T-helper 1 cell (primary cell): ENCODE results near the gene RAI1.
A peak's percentile ranks its signal among the peaks of the same experiment; 100 is the strongest.
"Not testable (repeated sequence)": the region's sequence is repeated elsewhere in the genome, so short reads cannot be mapped to it uniquely, and the experiment has no call there.

Experiments used
- DNase-seq, 5 donors: peaks; one replicate each; pipeline ENCODE4 v3.0.0-alpha.2; 2012 to 2020

The RAI1 gene

DNA sequence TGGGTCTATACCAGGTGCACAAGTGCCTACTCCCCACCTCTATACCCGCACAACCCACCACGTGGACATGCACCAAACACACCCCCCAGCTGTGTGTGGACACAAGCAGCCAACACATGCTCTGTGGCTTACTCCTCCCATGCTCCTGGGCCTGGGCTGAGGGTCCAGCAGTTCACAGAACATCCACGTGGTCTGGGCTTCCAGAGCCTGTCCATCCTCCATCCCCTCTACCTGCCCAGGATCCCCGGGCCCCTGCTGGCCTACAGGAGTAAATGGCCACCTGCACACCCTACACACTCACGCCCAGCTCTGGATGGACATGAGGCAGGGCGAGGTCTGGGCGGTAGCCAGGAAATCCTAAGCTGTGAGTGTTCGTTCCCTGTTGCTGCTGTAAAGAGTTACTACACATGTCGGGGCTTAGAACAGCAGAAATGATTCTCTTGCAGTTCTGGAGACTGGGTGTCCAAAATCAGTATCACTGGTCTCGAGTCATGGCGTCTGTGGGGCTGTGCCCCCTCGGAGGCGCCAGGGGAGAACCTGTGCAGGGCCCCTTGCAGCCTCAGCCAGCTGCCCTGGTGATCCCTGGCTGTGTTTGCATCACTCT lies 15.0 kb upstream of the RAI1 start:
- DNase-seq, result no peak

DNA sequence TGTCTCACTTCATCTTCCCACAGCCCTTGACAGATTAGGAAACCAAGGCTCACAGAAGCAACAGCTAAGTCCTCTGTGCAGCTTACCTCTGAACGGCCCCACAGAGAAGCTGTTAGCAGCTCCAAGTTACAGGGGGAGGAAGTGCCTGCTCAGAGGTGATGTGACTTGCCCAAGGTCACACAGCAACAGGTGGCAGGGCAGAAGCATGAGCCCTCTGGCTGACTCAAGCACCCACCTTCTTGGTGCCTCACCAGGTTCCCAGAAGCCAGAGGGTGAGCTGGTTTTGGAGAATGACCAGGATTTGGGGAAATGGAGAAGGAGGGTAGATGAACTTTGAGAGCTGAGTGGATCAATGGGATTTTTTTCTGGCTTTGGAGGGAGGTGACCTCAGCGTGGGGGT lies 14.0 kb upstream of the RAI1 start:
- DNase-seq, result no peak

DNA sequence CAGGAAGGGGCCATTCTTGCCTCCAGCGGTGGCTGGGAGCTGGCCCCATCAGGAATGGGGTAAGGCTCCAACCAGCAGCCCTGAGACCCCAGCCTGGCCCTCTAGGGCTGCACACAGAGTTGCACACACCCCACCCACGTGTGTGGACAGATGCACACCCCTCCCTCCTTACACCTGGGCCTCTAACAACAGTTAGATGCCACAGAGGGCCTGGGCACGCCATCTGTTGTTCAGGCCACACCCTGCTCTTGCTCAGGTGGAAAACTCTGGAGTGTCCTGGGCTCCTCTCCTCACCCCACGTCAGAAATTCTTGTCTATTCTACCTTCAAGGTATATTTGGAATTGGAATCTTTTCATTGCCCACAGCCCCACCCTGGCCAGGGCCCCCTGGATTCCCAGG lies 13.3 kb upstream of the RAI1 start:
- DNase-seq, result no peak

DNA sequence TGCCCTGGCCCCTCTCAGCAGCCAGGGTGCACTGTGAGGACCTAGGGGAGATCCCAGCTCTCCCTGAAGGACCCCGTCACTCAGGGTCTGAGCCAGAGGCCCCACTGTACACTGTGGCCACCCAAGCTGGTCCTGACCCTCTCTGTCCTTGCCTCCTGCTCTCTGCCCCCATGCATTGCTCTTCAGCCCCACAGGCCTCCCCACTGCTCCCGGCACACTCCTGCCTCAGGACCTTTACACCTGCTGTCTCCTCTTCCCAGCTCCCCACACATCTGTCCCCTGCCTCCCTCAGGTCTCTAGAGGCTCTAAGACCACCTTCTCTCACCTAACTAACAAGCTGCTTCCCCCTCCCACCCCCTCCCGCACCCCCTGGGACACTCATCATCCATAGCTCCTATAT lies 12.9 kb upstream of the RAI1 start:
- no peak for DNase-seq

DNA sequence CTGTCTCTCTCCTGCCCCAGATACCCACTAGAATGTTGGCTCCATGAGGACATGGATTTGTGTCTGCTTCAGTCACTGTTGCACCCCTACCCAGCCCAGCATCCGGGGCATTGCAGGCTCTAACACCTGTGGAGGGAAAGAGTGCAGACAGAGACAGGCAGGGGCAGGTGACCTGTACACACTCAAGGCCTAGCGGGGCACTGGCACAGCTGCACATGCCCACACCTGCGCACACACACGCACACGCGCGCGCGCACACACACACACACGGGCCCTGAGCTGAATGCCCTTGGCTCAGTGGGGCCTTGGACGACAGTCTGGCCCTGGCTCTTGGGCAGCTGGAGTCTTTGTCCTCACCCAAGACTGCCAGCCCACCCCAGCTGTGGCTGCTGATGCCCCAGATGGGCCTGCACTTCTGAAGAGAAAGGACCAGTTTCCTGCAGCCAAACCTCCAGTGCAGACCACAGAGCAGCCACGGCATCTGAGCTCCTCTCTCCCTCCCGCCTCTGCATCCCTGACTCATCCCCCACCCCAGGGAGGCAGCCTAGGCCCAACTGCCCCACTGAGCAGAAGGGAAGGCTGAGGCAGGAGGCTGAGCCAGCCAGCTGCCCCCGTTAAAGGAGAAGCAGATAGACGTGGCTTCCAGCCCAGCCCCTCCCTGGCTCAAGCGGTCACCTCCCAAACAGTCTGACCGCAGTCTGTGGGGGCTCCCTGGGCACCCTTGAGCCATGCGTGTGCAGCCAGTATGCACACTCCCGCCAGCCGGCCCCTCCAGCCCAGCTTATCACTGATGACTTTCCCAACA lies 12.3 kb upstream of the RAI1 start:
- no peak for DNase-seq

DNA sequence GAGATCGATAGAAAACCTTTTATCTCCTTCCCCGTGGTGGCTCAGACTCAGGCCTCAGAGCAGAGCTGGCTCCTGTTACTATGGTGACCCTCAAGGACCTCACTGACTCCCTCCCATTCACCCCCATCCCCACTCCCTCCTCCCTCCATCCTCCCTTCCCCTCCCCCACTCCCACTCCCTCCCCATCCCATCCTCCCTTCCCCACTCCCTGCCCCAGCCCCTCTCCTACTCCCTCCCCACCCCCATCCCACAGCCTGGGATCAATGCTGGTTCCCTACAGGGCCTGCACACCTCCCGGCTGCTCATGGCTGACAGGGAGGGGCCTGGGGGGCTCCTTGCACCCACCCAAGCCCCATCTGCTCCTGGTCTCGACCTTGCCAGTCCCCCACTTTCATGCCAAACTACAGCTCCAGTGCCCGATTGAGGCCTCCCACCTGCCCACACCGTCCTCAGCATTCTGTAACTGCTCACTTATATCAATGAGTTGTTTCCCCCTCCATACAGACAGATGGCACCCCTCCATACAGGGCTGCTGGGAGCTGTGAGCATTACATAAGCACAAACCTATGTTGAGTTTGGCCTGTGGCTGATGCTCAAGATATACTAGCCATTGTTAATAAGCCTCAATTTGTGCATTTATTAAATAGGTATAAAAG lies 11.6 kb upstream of the RAI1 start:
- no peak for DNase-seq

DNA sequence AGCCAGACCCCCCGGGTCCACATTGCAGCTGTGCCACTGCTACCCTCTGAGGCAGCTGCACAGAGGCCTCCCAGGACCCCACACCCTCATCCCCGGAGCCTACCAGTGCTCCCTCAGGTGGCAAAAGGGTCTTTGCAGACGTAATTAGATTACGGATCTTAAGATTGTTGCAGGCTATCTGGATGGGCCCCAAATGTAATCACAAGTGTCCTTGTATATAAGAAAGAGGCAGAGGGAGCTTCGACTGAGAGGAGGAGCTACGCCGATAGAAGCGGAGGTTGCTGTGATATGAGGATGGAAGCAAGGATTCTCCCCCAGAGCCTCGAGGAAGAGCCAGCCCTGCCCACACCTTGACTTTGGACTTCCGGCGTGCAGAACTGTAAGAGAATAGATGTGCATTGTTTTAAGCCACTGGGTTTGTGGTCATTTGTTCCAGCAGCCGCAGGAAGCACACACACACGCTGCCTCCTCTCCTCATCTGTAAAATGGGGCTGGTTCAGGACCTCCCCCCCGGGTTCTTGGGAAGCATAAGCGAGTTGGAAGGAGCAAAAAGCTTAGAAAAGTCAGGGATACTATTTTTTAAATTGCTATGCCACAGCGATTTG lies 10.5 kb upstream of the RAI1 start:
- no peak for DNase-seq

DNA sequence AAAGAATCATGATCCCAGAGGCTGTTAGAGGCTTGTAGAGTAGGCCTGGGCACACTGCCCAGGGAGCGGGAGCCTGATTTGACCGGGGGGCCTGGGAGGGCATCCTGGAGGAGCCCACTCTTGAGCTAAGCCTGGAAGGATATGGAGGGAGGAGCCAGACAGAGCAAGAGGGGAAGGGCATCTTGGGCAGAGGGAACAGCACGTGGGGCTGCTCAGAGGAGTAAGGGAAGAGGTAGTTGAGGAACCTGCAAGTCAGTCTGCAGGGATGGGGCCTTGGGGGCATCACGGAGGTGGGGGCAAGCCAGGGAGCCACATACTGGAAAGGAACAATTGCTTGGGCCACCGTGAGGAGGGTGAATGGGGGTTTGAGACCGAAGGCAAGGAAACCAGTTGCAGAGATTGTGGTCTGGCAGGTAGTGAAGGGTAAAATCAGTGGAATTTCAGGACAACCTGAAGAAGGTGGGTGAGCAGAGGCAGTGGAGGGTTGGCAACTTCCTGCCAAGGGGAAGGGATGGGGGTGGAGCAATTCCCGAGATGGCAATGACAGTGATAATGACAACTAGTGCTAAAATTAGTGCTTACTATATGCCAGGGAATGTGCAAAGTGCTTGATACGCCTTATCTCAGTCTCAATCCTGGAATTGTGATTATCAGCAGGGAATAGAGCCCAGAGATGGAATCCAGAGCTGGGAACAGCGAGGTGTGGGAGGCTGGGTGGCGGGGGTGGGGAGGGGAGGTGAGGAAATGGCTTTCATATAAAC lies 9.7 kb upstream of the RAI1 start:
- no peak for DNase-seq

DNA sequence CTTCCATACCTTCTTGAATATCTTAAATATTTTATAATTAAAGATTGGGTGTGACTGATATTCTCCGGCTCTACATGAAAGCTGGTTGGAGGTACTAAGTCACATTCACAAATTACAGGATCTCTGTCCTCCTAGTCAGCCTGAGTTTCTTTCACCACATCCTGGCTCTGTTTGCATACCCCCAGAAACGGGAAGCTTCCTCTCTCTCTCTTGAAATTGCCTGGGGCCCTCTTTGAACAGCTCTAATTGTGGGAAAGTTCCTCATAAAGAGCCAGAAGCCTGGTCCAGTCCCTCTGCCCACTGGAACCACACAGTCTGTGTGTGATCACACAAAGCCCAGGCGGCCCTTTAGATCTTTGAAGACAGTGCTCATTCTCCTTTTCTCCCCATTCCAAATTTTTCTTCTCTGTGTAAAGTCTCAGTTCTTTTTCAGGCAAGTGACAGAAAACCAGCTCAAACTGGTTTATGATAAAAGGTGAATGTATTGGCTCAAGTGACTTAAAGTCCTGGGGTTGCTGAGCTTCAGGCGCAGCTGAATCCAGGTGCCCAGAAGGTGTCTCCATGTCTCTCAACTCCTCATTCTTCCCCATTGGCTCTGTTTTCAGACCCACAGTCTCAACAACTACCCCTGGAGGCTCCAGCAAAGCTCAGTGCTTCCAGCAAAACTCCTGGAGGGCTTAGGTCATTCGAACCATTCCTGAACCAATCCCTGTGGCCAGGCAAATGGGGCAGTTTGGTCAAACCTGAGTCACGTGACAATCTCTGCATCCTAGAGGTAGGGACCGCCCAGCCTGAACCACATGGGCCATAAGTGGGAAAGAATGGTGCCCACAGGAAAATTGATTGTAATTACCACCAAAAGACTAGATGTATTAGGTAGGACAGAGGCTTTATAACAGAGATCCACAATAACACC lies 8.5 kb upstream of the RAI1 start:
- DNase-seq, result no peak

DNA sequence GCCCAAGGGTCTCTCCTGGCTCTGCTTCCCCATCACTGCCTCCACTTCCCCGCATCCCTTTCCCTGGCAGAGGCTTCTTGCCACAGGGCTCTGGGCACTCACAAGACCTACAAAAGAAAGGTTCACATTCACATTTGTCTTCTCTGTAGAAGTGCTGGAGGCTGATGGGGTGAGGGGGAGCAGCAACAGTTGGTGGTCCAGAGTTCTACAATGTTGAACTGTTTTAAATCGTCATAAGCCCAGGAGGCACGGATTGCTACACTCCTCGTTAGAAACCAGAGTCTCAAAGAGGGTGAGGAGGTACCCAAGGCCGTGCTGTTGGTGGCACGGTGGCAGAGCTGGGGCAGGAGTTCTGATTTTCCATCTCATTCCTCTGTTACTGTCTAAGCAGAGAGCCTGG lies 5.8 kb upstream of the RAI1 start:
- no peak for DNase-seq

DNA sequence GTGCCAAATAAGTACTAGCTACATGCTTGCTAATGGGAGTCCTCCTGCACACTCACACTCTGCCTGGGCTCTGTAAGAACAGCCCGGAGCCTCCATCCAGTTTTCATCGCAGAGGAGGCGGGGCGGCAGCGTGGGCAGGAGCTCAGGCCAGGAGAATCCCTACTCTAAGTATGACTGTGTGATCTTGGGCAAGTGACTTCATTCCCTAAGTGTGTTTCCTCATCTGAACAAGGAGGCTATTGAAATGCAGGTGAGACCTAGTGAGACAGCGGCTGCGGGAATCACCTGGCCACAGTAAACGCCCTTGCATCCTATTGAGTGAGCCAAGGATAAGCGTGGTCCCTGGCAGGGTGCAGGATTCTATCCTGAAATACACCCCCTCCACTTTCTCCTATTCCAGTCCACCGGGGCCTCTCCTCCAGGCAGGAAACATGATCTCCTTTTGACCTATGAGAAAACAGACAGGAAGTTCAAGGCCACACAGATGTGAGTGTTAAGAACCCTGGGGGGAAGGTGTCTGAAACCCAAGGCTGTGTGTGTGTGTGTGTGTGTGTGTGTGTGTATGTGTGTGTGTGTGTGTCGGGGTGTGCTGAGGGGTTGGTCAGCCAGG lies 5.2 kb upstream of the RAI1 start:
- peak in 1 of 5 donors; percentile 37 for DNase-seq

DNA sequence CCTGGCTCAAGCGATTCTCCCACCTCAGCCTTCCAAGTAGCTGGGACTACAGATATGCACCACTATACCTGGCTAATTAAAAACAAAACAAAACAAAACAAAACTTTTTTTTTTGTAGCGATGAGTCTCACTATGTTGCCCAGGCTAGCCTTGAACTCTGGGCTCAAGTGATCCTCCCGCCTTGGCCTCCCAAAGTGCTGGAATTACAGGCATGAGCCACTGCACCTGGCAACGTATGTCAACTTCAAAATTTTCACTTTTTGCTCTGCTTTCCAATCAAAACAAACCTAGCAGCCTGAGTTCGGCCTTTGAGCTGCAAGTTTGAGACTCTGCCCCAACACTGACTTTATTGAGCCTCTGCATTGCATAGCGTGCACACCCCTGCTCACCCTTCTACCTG lies 4.5 kb upstream of the RAI1 start:
- DNase-seq, result no peak

DNA sequence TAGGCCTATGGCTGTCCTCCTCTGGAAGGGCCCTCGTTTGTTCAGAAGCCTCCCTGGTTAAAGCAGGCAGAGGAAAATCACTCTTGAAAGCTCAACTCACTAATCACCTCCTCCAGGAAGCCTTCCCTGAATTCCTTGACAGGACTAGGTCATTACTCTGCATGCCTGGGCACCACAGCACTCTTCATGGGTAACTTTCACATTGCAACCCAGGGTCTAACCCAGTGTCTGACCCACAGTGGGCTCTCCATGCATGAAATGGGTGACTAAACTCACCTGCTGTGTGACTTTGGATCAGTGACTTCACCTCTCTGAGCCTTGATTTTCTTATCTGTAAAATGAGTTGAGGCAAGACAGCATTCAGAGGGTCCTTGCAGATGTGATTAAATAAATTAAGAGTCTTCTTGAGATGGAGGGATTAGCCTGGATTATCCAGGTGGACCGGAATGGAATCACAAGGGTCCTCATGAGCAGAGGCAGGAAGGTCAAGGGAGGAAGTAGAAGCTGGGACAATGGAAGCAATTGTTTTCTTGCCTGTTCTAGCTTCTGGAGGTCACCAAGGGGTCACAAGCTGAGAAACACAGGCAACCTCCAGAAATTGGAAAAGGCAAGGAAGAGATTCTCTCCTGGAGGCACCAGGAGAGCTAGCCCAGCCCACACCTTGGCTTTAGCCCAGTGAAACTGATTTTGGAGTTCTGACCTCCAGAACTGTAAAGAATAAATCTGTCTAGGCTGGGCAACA lies 3.8 kb upstream of the RAI1 start:
- no peak for DNase-seq

DNA sequence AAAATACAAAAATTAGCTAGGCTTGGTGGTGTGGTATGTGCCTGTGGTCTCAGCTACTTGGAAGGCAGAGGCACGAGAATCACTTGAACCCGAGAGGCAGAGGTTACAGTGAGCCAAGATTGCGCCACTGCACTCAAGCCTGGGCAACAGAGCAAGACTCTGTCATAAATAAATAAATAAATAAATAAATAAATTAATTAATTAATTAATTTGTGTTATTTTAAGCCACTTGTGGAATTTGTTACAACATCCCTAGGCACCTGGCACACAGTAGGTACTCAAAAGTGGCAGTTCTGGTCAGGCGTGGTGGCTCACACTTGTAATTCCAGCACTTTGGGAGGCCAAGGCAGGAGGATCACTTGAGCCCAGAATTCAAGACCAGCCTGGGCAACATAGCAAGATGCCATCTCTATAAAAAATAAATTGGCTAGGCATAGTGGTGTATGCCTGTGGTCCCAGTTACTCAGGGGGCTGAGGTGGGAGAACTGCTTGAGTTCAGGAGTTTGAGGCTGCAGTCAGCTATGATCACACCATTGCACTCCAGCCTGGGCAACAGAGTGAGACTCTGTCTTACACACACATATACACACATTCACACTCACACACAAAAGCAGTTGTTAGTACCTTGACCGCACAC lies 3.1 kb upstream of the RAI1 start:
- not testable (repeated sequence) for DNase-seq

DNA sequence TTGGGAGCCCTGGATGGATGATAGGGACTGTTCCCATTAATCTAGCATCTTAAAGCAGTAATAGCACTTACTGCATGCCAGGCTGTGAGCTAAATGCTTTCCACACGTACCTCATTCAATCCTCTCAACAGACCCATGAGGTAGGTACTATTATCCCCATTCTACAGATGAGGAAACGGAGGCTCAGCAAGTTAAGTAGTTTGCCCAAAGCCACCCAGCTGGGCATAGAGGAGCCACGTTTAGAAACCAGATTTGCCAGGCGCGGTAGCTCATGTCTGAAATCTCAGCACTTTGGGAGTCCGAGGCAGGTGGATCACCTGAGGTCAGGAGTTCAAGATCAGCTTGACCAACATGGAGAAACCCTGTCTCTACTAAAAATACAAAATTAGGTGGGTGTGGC lies 2.0 kb upstream of the RAI1 start:
- no peak for DNase-seq

DNA sequence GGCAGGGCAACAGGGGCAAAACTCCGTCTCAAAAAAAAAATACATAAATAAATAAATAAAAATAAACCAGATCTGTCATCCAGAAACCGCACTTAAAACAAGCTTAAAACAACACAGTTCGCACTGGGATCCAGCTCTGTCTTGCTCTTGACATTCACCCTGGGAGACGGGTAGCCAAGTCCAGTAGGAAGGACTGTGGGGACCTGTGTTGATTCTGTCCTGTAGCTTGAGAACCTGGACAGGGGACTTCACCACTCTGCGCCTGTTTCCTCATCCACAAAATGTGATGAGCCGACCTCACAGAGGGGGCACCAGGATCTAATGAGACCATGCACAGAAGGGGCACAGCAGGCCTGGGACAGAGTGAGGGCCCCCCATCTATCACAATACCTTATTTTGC lies 1.5 kb upstream of the RAI1 start:
- no peak for DNase-seq

DNA sequence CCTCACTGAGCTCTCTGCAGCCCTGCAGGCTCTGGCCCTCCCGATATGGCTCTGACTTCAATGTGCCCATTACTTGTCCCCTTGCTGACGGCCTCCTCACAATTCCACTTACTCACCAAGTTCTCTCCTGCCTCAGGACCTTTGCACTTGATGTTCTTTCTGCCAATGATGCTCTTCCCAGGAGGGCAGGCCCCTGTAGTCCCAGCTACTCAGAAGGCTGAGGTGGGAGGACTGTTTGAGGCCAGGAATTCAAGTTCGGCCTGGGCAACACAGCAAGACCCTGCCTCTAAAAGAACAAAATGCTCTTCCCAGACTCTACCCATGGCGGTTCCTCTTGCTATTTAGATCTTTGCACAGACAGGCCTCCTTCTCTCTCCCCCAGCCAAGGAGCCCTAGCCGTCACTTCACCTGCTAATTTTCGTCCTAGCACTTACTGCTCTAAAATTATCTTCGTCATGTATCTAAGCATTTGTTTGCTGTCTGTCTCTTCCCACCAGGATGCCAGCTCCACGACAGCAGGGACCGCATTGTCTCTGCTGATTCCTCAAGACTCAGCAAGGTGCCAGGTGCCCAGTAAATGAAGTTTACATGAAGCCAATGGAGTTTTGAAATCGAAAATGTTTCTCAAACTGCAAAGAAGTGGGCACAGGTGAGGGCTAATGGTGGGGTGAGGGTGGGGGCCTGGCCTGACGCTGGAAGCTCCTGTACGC lies 626 bp upstream of the RAI1 start:
- no peak for DNase-seq

DNA sequence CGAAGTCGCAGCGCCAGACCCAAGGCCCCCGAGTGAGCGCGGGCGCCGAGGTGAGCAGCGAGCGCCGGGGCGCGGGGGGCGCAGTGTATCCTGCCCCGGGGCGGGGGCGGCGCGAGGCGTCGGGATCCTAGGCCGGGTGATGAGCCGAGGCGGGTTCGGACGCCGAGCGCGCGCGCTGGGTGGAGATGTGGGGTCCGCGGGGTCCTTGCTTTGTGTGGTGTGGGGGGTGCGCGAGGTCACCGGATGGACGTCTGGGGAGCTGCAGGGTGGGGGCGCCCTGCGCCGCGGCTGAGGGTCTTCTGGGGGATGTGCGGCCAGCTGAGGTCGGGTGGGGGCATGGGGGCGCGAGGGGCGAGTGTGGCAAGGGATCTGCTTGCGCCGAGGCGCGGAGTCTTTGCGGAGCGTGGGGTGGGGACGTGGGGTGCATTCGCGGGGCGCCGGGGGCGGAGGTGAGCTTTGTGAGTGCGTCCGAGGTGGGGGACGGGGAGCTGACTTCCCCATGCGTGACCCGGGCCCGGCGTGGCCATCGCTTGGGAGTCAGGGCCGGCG lies 560 bp downstream of the RAI1 start:
- DNase-seq, result peak in 3 of 5 donors; percentile 14 to 35 (median 33)

DNA sequence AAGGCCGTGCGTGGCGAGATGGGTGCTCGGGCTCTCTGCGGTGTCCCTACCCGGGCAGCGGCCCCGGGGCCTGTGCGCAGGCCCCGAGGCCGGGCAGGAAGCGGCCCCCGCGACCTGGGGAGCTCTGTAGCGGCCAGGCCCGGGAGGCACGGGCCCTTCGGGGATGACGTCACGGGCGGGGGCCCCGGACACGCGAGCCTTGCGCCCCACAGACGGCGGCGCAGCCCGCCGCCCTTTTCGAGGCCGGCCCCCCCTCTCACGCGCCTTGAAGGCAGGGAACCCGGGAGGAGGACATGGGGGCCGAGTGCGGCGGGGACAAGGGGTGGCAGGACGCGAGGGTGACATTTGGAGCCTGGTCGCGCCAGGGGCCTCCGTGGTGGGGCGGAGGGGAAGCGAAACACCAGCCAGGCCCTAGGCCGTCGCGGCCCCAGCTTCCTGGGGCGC lies 1.1 kb downstream of the RAI1 start:
- peak in 4 of 5 donors; percentile 22 to 72 (median 42) for DNase-seq
